Memory B cell (primary cell): ENCODE results near the gene PTCD3.
A peak's percentile ranks its signal among the peaks of the same experiment; 100 is the strongest.

Source experiments
- ATAC-seq: fragments of 150-1000 bp; cut with Tn5 transposase; 2 replicates; pipeline ENCODE4 v1.10.0; 2021; ENCODE audit warnings: low read depth, mild to moderate bottlenecking, moderate library complexity
- DNase-seq, 2 donors: peaks; one replicate each; pipeline ENCODE4 v3.0.0; 2022; ENCODE audit warnings: low spot score in 2 of 2
- H3K27ac Mint-ChIP-seq: one replicate; pipeline ENCODE4 v1.8.0; 2022; ENCODE audit warnings: mild to moderate bottlenecking, moderate library complexity, mixed read lengths
- H3K27me3 Mint-ChIP-seq: one replicate; pipeline ENCODE4 v1.8.0; 2022; ENCODE audit warnings: mixed read lengths
- H3K36me3 Mint-ChIP-seq: one replicate; pipeline ENCODE4 v1.8.0; 2022; ENCODE audit warnings: mild to moderate bottlenecking, mixed read lengths
- H3K4me1 Mint-ChIP-seq: one replicate; pipeline ENCODE4 v1.8.0; 2022; ENCODE audit warnings: mixed read lengths
- H3K4me3 Mint-ChIP-seq: one replicate; pipeline ENCODE4 v1.8.0; 2022; ENCODE audit warnings: mild to moderate bottlenecking, moderate library complexity, mixed read lengths
- H3K9me3 Mint-ChIP-seq: one replicate; pipeline ENCODE4 v1.8.0; 2022; ENCODE audit warnings: mixed read lengths

The PTCD3 gene

DNA sequence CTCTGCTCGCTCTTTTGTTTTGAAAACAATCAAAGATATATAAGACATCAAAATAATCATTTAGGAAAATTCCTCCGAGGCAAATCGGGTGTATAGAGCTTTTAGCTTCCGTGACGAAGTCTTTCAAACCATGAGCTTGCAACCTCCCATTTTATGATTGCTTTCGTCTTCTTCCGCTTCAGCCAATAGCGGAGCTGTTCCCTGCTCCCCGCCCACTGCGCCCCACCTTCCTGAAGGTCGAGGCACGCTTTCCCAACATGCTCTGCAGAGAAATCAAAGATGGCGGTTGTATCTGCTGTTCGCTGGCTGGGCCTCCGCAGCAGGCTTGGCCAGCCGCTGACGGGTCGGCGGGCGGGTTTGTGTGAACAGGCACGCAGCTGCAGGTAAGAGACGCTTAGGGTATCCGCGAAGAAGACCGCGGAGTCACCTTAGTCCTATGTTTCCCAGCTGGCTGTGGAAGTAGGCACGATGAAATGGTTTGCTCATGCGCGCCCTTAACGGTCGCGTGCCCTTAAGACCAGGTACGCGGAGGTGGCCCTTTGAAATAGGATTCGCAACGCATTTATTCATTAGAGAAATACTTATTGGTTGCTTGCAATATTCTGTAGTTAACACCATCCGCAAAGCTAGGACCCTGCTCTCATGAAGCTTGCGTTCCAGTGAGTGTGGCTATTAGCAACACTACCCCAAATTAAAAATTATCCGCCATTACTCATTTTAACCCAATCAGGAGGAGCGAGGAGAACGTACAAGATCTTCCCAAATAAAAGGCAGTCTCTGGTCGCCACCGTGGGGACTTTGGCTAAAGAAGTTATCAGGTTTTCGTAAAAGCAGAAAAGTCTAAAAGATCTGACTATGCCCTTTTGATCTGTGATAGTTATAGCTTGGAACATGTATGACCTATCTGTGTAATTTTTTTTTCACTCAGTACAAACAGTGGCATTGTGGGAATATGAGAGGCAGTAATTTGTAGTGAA is at the start of gene PTCD3:
TSS of gene PTCD3 (plus strand) at position 267 of the 977 bp plus-strand sequence. CDS start at position 280, 13 bp downstream.
- Mint-ChIP-seq H3K27me3 (no peaks in the 10 kb centered on the region), H3K36me3 (peaks cover 22% of the 10 kb centered on the region), H3K4me1 (peaks cover 40% of the 10 kb centered on the region), H3K4me3 (peak within 1 kb of the TSS; percentile 96), H3K9me3 (no peaks in the 10 kb centered on the region), H3K27ac (peak within 1 kb of the TSS; percentile 99)
- ATAC-seq (peak; percentile 91), DNase-seq (peak; percentile 75 to 88)

DNA sequence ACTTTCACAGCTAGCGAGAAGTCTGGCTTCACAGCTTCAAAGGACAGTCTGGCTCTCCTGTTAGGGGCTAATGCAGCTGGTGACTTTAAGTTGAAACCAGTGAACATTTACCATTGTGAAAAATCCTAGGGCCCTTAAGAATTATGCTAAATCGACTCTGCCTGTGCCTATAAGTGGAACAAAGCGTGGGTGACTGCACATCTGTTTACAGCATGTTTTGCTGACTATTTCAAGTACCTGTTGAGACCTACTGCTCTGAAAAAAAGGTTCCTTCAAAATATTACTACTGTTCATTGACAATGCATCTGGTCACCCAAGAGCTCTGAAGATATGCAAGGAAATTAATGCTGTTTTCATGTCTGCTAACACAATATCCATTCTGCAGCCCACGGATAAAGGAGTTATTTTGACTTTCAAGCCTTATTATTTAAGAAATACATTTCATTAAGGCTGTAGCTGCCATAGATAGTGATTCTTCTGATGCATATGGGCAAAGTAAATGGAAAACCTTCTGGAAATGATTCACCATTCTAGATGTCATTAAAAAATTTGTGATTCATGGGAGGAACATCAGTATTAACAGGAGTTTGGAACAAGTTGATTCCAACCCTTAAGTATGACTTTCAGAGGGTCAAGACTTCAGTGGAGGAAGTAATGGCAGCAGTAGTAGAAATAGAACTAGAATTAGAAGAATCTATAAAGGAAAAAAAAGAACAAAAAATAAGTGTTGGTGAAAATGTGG is 49.3 kb upstream of the PTCD3 start:
- Mint-ChIP-seq H3K27me3 (no peaks in the 10 kb centered on the region), H3K9me3 (no peaks in the 10 kb centered on the region), H3K36me3 (peaks cover 38% of the 10 kb centered on the region), H3K27ac (no peak overlapping the region), H3K4me1 (peaks cover 4% of the 10 kb centered on the region), H3K4me3 (no peak overlapping the region)
- ATAC-seq, result no peak
- no peak for DNase-seq

DNA sequence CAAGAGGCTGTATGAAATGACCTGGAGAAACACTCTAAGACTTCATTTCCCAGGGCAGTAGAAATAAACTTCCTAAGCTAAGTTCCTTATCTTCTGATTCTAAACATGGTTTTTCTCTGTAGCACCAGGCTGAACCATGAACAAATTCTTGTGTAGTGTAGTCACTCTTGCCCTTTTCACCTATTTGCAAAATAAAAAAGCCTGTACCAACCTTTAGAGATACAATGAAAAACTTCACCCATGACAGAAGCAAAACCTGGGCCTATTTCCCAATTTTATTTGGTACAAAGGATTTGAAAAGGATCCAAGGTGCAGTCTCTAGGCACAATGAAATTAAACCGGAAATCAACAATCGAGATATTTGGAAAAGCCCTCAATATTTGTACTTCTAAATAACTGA is 44.0 kb upstream of the PTCD3 start:
- Mint-ChIP-seq H3K4me1 (peaks cover 9% of the 10 kb centered on the region), H3K27ac (no peak overlapping the region)

DNA sequence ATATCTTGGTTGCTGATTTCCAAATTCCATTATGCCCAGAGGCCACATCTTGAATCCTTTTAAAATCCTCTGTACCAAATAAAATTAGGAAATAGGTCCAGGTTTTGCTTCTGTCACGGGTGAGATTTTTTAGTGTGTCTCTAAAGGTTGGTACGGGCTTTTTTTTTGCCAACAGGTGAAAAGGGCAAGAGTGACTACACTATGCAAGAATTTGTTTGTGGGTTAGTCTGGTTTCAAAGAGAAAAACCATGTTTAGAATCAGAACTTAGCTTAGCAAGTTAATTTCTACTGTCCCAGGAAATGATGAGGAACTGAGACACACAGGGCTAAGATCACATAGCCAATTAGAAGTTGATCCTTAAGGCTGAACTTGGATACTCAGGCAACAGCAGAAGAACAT is 42.0 kb upstream of the PTCD3 start:
- no peak for DNase-seq
- Mint-ChIP-seq H3K4me1 (peaks cover 13% of the 10 kb centered on the region), H3K27me3 (no peaks in the 10 kb centered on the region), H3K4me3 (no peak overlapping the region), H3K9me3 (peaks cover 3% of the 10 kb centered on the region), H3K36me3 (peaks cover 51% of the 10 kb centered on the region), H3K27ac (no peak overlapping the region)
- ATAC-seq, result no peak

More for the DNA sequence above, 44.0 kb upstream of the PTCD3 start:
- peaks cover 3% of the 10 kb centered on the region for H3K9me3 Mint-ChIP-seq
- DNase-seq, result no peak
- ATAC-seq, result no peak
- peaks cover 53% of the 10 kb centered on the region for H3K36me3 Mint-ChIP-seq
- H3K27me3 Mint-ChIP-seq, result no peaks in the 10 kb centered on the region
- no peak overlapping the region for H3K4me3 Mint-ChIP-seq

DNA sequence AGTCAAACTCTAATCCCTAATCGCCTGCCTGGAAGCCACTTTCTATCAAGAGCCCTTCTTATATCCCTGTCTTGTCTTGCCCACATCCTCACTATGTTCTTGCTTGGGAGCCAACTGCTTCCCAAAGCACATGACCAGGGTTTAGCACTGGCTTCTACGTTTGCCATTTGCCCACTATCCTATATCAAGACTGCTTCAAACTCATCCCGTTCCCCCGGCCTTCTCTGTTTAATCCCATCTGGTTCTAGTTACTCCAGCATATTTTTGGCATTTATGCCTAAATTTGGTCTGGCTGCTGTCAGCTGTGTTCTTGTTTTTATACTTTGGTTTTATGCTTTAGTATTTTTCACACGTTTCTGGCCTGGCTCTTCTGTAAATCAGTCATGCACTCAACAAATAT is 40.5 kb upstream of the PTCD3 start:
- H3K4me3 Mint-ChIP-seq, result no peak overlapping the region
- ATAC-seq (no peak), DNase-seq (no peak)
- H3K4me1 Mint-ChIP-seq, result peaks cover 13% of the 10 kb centered on the region
- H3K27me3 Mint-ChIP-seq, result no peaks in the 10 kb centered on the region
- peaks cover 50% of the 10 kb centered on the region for H3K36me3 Mint-ChIP-seq
- peaks cover 3% of the 10 kb centered on the region for H3K9me3 Mint-ChIP-seq
- no peak overlapping the region for H3K27ac Mint-ChIP-seq

DNA sequence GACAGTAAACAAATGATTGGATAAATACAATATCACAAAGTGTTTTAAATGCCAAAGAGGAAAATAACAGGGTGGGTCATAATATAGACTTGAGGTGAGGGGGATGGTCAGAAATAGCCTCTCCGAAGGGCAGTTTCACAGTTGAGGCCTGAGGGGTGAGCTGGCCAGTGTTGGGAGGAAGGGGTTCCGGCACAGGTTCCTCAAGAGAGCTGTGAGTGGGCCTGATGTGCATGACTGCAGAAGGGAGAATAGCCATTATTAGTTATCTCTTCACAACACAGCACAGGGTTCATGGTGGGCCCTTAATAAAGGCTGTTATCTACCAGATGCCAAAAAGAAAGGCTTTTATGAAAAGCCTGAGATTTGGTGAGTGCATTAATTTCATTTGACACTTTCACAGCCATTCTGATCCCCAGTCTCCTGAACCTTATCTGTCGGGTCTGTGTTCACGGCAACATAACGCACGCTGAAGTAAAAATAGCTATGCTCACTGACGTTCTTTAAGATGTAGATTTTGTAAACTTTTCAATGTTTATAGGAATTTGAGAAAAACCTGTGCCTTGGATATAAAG is 39.9 kb upstream of the PTCD3 start:
- ATAC-seq (no peak), DNase-seq (no peak)
- Mint-ChIP-seq H3K27ac (no peak overlapping the region), H3K36me3 (peaks cover 45% of the 10 kb centered on the region), H3K4me3 (no peak overlapping the region), H3K27me3 (no peaks in the 10 kb centered on the region), H3K9me3 (peaks cover 3% of the 10 kb centered on the region), H3K4me1 (peaks cover 14% of the 10 kb centered on the region)

DNA sequence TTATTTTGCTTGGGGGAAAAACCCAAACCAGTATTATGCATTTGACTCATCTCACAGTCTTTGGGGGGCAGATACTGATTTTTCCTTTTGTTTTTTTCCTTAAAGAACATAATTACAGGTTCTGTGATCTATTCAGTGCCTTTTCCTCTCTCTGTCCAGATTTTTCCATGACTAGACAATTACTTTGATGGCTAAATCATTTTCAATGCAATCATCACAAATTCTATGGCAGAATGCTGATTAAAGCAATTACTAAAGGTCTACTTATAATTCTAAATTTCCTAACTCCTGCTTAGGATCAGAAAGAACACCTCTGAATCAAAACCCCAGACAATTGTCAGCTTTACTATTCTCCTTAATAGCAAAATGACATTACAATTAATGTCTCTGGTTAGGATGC is 39.1 kb upstream of the PTCD3 start:
- no peak for DNase-seq
- H3K4me1 Mint-ChIP-seq, result peaks cover 19% of the 10 kb centered on the region
- ATAC-seq, result no peak
- no peak overlapping the region for H3K27ac Mint-ChIP-seq
- H3K36me3 Mint-ChIP-seq, result peaks cover 38% of the 10 kb centered on the region
- peaks cover 3% of the 10 kb centered on the region for H3K9me3 Mint-ChIP-seq
- H3K27me3 Mint-ChIP-seq, result no peaks in the 10 kb centered on the region
- no peak overlapping the region for H3K4me3 Mint-ChIP-seq

DNA sequence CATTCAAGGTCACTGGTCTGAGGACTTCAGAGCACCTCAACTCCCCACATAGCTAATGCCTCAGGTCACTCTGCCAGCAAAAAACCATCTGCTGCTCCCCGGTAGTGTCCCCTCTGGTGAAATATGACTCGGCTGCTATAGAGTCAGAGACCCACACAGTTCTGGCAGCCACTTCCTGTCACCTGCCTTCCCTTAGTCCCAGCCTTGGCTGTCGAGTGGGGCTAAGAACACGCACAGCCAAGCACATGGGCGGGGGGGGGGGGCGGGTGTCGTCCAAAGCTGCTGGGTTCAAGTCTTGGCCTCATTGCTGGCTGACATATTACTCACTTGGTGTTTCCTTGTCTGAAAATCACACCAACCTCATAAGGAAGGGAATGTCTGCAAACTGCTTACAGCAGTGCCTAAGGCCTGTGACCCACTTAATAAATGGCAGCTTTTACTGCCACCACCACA is 37.9 kb upstream of the PTCD3 start:
- Mint-ChIP-seq H3K27me3 (no peaks in the 10 kb centered on the region), H3K27ac (peak overlapping the region; percentile 45), H3K4me3 (no peak overlapping the region), H3K36me3 (peaks cover 30% of the 10 kb centered on the region), H3K9me3 (no peaks in the 10 kb centered on the region), H3K4me1 (peaks cover 25% of the 10 kb centered on the region)
- ATAC-seq, result peak; percentile 33
- no peak for DNase-seq

DNA sequence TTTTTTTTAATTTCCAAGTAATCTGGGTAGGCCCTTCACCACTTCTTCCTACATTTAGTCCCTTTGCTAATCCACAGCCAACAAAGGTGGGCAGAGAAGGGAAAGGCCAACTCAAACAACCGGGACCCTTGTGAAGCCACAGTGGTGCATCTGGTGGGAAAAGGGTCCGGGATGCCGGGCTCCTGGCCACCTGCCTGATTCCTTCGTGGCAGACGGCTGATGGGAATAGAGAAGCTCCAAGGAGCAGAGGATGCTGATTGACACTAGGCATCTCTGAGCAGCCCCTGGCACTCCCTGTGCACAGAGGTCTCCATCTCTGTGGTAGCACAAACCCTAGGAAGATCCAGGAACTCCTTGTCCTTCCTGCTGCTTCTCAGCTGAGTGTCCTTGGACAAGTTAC is 37.4 kb upstream of the PTCD3 start:
- Mint-ChIP-seq H3K27me3 (no peaks in the 10 kb centered on the region), H3K27ac (no peak overlapping the region), H3K4me1 (peaks cover 28% of the 10 kb centered on the region), H3K4me3 (no peak overlapping the region), H3K9me3 (no peaks in the 10 kb centered on the region), H3K36me3 (peaks cover 25% of the 10 kb centered on the region)
- DNase-seq, result no peak
- ATAC-seq, result no peak

DNA sequence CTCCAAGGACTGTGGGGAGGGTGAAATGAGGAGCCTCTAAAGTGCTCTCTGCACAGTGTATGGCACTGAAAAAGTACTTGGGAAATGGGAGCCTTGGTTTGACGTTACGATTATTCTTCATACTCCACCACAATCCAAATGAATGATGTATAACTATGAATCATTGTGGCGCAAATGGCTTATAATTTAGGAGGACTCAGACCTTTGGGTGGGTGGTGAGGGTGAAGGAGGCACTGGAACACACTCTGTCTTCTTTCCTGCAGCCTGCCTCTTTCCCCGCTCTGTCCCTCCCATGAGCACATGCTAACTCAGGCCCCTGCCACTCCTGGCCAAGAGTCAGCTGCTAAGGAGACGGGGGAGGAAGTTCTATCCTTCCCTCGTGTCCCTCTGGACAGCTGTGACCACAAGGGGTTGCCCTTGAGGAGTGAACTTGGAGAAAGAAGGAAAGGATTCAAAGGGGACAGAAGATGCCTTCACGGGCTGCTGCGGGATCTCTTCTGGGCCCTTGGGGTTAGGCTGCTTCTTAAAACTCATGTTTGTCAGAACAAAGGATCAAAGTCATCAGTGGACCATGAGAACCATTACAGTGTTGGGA is 36.8 kb upstream of the PTCD3 start:
- no peak for DNase-seq
- H3K27me3 Mint-ChIP-seq, result no peaks in the 10 kb centered on the region
- H3K4me1 Mint-ChIP-seq, result peaks cover 30% of the 10 kb centered on the region
- H3K27ac Mint-ChIP-seq, result no peak overlapping the region
- no peak overlapping the region for H3K4me3 Mint-ChIP-seq
- H3K9me3 Mint-ChIP-seq, result no peaks in the 10 kb centered on the region
- peaks cover 20% of the 10 kb centered on the region for H3K36me3 Mint-ChIP-seq
- ATAC-seq, result no peak

DNA sequence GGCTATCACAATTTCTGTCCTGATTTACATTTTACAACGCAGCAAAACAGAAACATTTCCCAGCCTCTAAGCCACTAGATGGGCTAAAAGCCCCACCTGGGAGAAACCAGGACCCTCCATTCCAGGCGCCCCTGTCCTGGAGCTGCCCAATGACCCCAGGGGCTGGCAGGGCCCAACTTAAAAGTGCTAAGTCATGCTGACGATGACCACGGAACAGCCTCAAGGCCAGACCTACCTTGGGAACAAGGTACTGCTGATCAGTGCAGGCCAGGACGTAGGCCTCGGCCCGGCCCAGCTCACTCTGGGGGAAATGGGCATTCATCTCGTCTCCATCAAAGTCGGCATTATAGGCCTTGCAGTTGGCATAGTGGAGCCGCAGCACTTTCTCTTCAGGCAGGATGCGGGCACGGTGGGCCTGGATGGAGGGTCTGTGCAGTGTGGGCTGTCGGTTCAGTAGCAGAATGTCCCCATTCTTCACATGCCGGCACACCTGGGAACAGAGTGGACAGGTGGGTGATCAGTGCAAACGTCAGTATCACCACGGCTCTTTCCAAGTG is 36.2 kb upstream of the PTCD3 start:
- Mint-ChIP-seq H3K36me3 (peaks cover 17% of the 10 kb centered on the region), H3K9me3 (no peaks in the 10 kb centered on the region), H3K27ac (no peak overlapping the region), H3K4me3 (no peak overlapping the region), H3K4me1 (peaks cover 28% of the 10 kb centered on the region), H3K27me3 (no peaks in the 10 kb centered on the region)
- ATAC-seq, result no peak
- no peak for DNase-seq

DNA sequence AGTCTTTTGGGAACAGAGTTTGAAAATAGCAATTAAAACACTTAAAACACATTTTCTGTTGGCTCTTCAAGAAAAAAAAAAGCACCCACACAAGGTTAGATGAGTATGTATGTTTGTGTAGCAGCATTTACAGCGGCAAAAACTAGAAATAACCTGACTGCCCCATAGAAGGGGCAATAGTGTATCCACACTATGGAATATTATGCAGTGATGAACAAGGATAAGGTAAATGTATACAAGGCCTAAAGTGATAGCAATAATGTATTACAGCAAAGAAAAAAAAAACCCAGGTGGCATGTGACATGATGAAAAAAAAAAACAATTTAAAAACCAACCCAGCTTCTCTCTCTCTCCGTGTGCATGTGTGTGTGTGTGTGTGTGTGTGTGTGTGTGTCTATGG is 35.2 kb upstream of the PTCD3 start:
- DNase-seq (no peak), ATAC-seq (no peak)
- H3K4me1 Mint-ChIP-seq, result peaks cover 23% of the 10 kb centered on the region
- H3K36me3 Mint-ChIP-seq, result peaks cover 7% of the 10 kb centered on the region
- no peak overlapping the region for H3K27ac Mint-ChIP-seq
- no peak overlapping the region for H3K4me3 Mint-ChIP-seq
- H3K27me3 Mint-ChIP-seq, result no peaks in the 10 kb centered on the region
- no peaks in the 10 kb centered on the region for H3K9me3 Mint-ChIP-seq

DNA sequence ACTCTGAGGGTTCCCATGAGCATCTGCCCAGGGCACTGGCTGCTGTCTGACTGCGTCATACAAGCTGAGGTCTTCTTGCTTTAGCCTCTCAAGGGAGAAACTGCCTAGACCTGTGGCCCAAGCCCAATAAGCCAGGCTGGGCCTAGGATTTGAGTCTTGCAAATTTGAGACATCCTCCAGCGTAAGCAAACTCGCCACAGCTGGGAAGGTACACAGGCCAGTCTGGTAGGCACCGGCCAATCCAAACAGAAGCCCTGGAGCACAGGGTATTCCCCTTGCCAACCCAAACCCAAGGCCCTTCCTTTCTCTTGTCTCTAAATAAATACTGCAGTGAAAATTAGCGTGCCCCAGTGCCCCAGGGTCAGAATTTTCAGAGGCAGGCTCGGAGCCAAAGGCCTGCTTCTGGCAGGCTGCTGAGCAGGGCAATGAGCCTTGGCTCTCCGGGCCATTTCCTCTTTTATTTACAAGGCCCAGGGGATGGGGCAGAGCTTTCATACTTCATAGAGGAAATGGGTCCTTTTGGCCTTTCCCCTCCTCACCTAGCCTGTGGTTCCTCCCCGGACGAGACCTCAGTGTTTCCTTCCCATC is 33.7 kb upstream of the PTCD3 start:
- H3K27me3 Mint-ChIP-seq, result no peaks in the 10 kb centered on the region
- peak overlapping the region; percentile 86 for H3K27ac Mint-ChIP-seq
- no peaks in the 10 kb centered on the region for H3K9me3 Mint-ChIP-seq
- DNase-seq, result peak; percentile 54 to 61
- H3K4me3 Mint-ChIP-seq, result peak overlapping the region; percentile 3
- peaks cover 31% of the 10 kb centered on the region for H3K4me1 Mint-ChIP-seq
- peaks cover 9% of the 10 kb centered on the region for H3K36me3 Mint-ChIP-seq
- peak; percentile 92 for ATAC-seq
